NCI-H226 (cell line): ENCODE data around the gene PCSK7.
"Not testable (repeated sequence)": the region's sequence is repeated elsewhere in the genome, so short reads cannot be mapped to it uniquely, and the experiment has no call there.

Source experiments
- DNase-seq: peaks from one replicate; pipeline ENCODE4 v3.0.0-alpha.2; 2015

PCSK7 gene

GRCh38 chr11:117195761-117196160 is 36.1 kb downstream of the PCSK7 start:
- no peak for DNase-seq

DNA sequence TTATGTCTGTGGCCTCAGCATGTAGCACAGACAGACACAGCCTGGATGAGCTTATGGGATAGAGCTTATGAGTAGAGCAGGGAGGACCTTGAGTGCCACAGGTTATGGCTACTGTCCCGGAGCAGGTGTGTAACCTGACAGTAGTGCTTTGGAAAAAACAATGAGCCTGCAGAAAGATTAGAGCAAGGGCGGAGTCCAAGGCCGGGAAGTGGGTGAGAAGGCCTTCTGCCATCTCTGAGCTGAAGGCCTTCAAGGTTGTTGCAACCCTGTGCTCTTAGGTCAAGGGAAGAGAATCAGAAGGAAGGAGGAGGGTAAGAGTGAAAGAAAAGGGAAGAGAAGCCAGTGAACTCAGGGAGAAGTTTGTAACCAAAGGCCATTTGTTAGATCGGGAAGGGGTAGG is 36.6 kb downstream of the PCSK7 start:
- DNase-seq, result no peak

DNA sequence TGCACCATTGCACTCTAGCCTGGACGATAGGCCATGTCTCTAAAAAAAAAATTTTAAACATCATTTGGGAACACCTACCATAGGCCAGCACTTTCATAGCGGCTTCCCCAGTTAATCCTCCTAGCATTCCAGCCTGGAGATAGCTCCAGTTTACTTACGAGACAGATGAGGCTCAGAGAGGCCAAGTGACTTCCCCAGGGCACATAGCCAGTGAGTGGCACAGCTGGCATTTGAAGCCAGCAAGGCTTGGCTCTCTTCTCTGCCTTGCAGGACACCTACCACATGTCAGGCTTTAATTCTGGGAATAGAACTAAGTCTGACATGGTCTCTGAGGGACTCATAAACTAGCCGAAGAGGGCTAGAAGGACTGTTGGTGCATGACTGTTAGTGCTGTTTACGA is 37.6 kb downstream of the PCSK7 start:
- DNase-seq, result no peak

- no peak for DNase-seq
Measured at GRCh38 chr11:117193130-117194020, 38.5 kb downstream of the PCSK7 start.

DNA sequence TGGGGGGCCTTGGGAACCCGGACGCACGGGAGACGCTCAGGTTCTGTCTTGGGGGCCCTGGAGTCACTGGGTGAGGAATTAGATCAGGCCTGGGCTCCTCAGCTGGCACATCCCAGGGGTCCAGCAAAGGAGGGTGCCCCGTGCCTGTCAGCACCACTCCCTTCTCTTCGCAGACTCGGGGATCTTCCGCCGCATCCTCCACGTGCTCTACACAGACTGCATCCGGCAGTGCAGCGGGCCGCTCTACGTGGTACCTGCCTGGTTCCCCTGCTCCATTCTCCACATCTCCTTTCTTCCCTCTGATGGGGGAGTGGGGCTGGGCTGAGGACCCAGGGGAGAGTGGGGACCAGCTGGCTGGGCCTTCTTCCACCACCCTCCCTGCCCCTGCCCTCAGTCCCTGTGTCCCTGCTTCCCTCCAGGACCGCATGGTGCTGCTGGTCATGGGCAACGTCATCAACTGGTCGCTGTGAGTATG is 39.4 kb downstream of the PCSK7 start:
- DNase-seq, result no peak

DNA sequence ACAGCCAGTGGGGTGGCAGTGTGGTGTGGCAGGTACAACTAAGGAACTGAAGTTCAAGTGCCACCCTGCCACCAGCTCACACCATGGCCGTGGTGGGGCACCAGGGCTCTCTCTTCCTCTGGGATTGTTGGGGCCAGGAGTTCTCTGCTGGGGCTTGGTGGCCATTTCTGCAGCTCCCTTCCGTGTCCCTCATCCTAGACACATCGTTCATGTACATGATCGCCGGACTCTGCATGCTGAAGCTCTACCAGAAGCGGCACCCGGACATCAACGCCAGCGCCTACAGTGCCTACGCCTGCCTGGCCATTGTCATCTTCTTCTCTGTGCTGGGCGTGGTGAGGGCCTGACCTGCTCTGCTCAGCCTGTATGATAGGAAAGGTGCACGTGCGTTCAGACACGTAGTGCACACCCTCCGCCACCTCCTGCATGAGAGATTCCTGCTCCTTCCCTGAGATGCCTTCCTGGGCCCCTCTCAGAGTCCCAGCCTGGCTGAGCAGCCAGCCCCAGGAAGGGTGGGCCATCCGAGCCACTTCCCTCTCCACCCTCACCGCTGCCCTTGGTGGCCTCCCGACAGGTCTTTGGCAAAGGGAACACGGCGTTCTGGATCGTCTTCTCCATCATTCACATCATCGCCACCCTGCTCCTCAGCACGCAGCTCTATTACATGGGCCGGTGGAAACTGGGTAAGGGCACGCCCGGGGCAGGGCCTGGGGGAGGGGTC is 40.0 kb downstream of the PCSK7 start:
- DNase-seq, result no peak

DNA sequence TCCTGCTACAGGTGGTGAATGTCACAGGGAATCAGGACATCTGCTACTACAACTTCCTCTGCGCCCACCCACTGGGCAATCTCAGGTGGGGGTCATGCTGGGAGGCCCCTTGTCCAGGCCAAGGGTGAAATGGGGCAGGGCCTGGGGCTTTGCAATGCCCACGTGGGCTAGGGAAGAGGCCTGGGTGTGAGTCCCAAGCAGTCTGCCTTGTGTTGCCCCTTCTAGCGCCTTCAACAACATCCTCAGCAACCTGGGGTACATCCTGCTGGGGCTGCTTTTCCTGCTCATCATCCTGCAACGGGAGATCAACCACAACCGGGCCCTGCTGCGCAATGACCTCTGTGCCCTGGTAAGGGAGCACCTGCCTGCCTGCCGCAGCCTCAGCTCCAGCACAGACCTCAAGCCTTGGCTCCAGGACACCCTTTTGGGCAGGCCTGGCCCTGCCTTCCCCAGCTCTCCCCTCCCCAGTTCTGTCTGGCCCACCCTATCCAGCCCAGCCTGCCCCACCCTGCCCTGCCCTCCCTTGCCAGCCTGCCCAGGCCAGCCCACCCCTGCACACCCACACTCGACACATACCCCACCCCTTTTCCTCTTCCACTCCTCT is 41.8 kb downstream of the PCSK7 start:
- no peak for DNase-seq

DNA sequence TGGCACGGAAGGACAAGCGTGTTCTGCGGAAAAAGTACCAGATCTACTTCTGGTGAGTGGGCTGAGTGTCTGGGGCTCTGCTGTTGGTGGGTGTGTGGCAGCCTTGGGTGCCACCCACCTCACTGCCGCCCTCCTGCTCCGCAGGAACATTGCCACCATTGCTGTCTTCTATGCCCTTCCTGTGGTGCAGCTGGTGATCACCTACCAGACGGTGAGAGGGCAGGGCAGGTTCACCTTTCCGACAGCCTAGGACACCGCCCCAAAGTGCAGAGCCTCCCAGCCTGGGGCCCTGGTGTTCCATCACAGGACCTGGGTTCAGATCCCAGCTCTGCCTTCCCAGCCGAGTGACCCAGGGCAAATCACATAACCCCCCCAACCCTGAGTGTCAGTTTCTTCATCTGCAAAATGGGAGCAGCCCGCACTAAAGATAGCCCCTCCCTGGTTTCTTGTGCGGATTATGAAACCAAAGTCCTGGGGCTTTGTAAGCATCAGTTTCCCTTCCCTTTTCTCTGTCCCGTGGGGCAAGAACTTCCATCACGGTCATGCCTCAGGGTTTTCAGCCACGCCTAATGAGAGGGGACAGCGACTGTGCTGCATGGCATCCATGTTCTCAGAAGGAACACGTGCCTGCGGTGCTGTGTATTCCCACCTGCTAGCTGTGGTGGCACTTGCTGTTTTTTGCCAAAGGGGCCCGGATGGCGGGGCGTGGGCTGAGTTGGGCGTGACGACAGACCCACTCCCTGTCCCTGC is 42.5 kb downstream of the PCSK7 start:
- no peak for DNase-seq

GRCh38 chr11:117188620-117189081 is 43.2 kb downstream of the PCSK7 start:
- DNase-seq, result no peak

DNA sequence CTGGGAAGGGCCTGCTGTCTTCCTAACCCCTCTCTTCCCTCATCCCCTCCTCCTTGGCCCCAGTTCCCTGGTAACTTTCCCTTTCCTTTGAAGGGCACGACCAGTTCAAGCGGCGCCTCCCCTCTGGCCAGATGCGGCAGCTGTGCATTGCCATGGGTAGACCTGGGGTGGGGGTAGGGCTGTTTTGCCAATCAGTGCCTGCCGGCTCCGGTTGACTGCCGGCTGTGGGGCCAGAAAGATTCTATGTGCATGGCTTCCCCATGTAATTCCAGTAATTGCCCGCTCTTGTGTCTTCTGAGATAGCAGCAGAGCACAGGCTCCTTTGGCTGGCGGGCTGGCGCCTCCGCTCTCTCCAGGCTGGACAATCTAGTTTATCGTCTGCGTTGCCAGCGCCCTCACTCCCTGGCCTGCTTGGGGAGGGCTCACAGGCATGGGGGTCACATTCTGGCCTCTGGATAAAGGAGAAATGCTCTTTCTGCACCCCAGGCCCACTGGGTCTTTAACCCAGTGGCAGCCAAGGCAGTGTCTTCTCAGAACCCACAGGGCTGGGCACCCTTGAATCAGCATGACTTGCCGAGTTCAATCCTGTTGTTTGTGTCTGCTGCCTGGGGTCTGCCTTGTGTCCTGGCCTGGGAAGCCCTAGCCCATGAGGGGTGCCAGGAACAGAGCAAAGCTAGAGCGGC is 43.9 kb downstream of the PCSK7 start:
- no peak for DNase-seq

GRCh38 chr11:117187428-117187798 is 44.5 kb downstream of the PCSK7 start:
- DNase-seq, result no peak

- DNase-seq, result no peak
Measured at GRCh38 chr11:117187007-117187406, 44.9 kb downstream of the PCSK7 start.

DNA sequence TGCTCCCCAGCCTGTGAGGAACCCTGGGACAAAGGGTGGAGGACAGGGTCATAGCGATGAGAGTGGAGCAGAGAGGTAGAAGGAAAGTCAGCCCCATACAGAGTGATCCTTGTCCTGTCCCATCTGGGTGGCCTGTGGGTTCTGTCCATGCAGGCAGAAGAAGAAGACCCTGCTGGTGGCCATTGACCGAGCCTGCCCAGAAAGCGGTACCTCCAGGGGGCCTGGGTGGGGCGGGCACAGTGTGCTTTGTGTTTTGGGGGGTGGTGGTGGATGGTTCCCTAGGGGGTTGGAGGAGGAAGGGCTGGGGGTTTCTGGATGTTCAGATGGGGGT is 45.5 kb downstream of the PCSK7 start:
- no peak for DNase-seq

DNA sequence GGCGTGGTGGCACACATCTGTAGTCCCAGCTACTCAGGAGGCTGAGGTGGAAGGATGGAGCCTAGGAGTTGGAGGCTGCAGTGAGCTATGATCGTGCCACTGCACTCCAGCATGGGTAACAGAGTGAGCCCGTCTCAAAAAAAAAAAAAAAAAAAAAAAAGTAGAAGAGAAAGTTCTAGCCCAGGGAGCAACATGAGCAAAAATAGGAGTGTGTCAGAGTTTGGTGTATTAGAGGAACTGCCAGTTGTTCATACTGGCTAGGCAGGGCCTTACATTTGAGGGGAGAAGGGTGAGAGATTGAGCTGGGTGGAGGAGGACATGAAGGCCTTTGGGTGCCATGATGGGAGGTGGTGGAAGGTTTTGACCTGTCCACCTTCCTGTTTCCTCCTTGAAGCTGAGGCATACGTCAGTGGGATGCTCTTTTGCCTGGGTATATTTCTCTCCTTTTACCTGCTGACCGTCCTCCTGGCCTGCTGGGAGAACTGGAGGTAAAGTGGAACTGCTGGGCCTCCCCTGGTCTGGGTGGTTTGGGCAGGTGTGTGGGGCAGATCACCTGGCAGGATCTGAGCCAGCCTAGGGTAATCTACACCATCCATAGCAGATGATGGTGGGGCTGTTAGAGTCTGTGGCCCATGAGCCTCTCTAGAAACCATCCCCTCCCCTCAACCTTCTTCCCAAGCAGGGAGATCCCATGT is 46.0 kb downstream of the PCSK7 start:
- no peak for DNase-seq

DNA sequence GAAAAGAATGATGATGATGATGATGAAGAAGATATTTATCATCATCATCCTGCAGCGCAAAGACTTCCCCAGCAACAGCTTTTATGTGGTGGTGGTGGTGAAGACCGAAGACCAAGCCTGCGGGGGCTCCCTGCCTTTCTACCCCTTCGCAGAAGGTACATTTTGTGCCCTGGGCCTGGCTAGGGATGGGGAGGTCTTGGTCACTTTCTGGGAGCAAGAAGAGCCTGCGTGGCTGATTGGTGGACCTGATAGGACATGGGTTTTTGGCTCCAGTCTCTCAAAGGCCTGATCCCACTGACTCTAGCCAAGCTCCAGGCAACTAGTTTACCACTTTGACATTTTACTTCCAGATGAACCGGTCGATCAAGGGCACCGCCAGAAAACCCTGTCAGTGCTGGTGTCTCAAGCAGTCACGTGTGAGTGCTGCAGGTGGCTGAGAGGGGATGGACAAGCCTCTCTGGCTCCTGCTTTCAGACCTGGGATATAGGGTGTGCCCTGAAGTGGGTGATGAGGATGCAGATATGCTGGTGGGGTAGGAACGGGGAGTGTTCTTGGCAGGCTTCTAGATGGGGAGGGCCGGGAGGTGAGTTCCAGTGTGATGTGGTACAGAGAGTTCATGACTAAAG is 48.0 kb downstream of the PCSK7 start:
- no peak for DNase-seq

DNA sequence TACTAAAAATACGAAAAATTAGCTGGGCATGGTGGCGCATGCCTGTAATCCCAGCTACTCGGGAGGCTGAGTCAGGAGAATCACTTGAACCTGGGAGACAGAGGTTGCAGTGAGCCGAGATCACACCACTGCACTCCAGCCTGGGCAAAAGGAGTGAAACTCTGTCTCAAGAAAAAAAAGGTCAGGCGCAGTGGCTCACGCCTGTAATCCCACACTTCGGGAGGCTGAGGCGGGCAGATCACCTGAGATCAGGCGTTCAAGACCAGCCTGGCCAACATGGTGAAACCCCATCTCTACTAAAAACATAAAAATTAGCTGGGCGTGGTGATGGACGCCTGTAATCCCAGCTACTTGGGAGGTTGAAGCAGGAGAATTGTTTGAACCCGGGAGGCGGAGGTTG is 48.7 kb downstream of the PCSK7 start:
- not testable (repeated sequence) for DNase-seq

- DNase-seq, result no peak
Measured at GRCh38 chr11:117182551-117182935, 49.3 kb downstream of the PCSK7 start.

GRCh38 chr11:117181586-117182550 is 50.0 kb downstream of the PCSK7 start:
- DNase-seq, result no peak

DNA sequence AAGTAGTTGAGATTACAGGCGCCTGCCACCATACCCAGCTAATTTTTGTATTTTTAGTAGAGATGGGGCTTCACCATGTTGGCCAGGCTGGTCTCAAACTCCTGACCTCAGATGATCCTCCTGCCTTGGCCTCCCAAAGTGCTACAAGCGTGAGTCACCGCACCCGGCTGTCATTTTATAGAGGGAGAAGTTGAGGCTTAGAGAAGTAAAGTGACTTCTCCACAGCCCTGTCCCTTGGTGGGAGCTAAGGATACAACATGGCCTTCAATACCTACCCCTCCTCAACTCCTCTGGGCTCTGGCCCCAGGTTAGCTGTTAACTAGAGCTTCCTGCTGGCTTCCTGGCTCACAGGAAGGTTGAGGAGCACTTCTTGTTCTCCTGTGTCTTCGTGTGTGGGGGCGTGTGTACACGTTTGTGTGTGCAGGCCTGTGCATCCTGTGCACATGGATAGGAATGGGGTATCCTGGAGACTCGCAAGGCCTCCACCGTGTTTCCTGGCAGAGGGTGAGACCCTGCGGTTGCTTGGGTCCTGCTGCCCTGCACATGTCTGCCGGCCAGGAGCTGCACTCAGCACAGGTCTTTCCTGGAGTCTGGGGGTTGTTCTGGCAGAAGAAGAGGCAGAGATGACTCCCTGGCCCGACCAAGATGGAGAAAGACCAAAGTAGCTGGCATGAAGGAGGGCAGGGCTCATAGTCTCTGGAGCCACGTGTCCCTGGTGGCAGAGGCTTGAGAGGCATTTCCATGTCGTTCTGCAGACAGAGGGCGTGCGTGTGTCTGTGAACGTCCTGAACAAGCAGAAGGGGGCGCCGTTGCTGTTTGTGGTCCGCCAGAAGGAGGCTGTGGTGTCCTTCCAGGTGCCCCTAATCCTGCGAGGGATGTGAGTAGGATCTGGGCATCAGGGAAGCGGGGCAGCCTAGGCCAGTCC is 51.0 kb downstream of the PCSK7 start:
- DNase-seq, result peak; percentile 24
